IPS-NIHi7 (cell line): ENCODE measurements around the gene PKD2.

ENCODE experiments used
- DNase-seq: peaks from one replicate; pipeline ENCODE4 v3.0.0; 2012; ENCODE audit warnings: mixed read lengths; ENCODE audit errors: extremely low spot score

Gene PKD2

DNA sequence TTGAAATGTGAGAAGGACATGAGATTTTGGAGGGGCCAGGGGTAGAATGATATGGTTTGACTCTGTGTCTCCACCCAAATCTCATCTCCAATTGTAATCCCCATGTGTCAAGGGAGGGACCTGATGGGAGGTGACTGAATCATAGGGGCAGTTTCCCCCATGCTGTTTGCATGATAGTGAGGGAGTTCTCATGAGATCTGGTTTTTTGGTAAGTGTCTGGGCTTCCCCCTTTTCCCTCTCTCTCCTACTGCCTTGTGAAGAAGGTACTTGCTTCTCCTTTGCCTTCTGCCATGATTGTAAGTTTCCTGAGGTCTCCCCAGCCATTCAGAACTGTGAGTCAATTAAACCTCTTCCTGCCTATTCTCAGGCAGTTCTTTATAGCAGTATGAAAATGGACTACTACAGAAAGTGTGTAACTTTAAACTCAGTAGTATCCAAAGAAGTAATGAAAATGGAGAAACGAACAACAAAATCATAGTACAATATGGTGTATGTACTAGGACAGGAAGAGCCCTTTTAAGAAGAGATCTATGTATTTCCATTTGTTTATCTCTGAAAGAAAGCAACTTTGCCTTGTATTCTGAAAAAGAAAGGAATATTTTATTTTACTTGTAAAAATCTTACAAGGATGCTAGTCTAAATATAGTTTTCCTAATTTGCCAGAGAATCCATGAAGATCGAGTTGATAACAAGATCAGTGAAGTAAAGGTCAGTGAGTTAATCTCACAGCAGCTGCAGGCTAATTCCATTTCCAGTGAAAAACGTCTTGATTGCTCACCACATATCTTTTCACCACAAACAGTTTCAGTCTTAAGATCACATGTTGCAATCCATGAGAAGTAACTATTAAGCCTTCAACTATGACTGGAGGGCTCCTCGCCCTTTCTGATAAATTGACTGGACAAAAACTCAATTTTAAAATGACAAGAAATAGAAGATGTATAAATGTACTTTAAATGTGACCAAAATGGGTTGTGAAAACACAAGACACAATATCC lies 20.5 kb downstream of the PKD2 start:
- DNase-seq: no peak

DNA sequence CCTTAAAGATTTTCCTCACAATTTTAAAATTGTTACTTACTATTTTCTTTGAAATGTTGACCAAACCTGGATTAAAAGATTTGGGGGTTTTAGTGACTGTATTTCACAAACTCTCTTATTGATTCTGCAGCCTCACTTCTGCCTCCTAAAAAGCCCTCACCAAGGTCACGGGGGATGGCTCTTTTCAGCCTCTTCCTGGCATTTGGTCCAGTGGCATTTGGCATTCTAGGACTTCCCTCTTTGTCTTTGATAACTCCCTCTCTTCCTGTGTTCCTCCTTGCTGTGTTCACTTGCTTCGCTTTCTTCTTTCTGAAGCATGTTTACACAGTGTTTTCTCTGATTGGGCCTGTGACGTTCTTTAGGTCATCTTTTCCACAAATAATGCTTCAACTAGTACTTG lies 21.5 kb downstream of the PKD2 start:
- no peak for DNase-seq

GRCh38 chr4:88029556-88029955 lies 22.1 kb downstream of the PKD2 start:
- no peak for DNase-seq

GRCh38 chr4:88030565-88031310 lies 23.3 kb downstream of the PKD2 start:
- DNase-seq: no peak

- peak; percentile 61 for DNase-seq
Measured at GRCh38 chr4:88033309-88033708, 25.9 kb downstream of the PKD2 start.

GRCh38 chr4:88035292-88035691 lies 27.9 kb downstream of the PKD2 start:
- no peak for DNase-seq

- DNase-seq: no peak
Measured at GRCh38 chr4:88037447-88037846, 30.0 kb downstream of the PKD2 start.

DNA sequence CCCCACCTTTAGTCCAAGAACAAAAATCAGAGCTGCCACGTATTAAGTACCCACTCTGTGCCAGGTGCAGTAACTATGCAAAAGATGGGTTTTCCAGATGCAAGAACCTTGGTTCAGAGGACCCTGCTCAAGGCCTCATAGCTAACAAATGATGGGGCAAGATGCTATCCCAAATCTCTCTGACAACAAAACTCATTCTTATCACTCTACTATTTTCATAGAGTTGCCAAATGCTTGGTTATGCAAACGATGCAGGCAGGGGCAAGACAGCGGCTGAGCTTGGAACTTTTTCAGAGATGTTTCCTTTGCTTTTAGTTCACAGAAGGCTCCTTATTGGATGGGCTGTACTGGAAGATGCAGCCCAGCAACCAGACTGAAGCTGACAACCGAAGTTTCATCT lies 30.5 kb downstream of the PKD2 start:
- no peak for DNase-seq

DNA sequence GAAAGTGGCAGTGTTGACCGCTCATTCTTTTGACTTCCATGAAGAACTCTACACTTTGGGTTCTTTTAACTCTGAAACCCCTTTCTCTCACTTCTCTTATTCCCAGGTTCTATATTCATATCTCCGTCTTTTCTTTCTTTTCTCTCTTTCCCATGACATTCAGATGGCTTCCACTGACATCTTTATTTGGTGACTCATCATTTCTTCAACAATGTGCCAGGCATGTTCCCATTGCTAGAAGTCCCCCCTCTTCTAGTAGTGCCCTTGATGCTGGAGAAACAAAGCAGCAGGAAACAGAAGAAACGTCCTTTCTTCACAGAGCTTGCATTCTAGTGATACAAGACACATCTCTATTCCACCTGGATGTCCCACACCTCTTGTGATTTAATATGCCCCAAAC lies 33.3 kb downstream of the PKD2 start:
- DNase-seq: no peak

GRCh38 chr4:88041626-88042025 lies 34.2 kb downstream of the PKD2 start:
- no peak for DNase-seq

- no peak for DNase-seq
Measured at GRCh38 chr4:88043001-88043400, 35.6 kb downstream of the PKD2 start.

- no peak for DNase-seq
Measured at GRCh38 chr4:88043586-88044340, 36.3 kb downstream of the PKD2 start.

- DNase-seq: no peak
Measured at GRCh38 chr4:88045021-88045420, 37.6 kb downstream of the PKD2 start.

DNA sequence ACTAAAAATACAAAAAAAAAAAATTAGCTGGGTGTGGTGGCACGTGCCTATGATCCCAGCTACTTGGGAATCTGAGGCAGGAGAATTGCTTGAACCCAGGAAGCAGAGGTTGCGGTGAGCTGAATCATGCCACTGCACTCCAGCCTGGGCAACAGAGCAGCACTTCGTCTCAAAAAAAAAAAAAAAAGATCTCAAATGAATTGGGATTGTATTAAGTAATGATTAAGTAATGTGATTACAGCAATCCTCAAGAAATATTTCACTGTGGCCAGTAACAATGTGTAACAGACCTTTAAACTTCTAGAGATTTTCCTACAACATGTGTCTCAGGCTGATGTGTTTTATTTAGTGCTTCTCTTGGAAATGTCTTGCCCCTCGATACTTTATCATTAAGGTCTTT lies 46.8 kb downstream of the PKD2 start:
- DNase-seq: no peak

DNA sequence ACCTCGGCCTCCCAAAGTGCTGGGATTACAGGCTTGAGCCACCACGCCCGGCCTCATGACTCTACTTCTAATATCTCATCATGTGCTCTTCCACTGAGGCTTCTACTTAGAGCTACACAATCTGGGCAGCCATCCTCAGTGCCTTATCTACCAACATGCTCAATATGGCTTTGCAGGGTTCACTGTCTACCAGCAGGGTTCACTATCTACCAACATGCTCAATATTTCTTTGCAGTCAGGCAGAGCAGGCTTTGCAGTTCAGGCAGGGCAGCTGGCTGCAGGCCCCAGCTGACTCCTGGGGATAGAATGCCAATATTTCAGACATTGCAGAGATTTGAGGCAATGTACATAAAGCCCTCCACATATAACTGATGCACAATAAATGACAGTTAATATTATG lies 47.5 kb downstream of the PKD2 start:
- DNase-seq: peak; percentile 69

DNA sequence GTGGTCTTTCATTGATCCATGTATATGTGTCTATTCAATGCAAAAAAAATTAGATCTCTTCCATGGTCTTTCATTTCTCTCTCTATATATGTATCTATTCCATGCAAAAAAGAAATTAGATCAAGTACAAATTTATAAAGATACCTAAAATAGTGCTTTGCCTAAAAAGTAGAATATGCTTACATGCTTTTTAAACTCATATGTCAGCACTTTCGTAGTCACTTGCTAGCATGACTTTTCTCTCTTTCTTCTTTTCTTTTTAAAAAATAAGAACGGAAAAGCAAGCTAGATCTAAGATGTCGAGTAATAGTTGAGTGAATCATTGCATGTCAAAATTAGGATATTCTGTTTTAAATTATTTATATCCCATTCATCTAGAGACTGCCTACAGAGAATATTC lies 50.9 kb downstream of the PKD2 start:
- DNase-seq: no peak

DNA sequence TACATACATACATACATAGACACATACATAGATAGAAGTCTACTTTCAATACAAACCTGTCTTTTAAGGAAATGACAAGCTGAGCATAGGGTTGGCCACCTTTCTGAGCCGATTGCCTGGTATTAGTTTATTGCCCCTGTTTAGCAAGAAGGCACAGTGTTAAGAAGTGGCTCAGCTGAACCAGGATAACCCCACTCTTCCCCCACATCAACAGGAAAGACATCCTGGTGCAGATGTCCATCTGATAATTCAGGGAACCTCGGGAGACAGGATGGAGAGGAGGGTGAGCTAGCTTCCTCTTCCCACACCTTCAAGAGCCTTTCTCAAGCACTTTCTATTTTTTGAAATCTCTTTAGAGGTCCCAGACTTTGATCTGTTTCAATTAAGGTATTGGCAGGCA lies 52.3 kb downstream of the PKD2 start:
- DNase-seq: no peak

GRCh38 chr4:88060431-88060830 lies 53.0 kb downstream of the PKD2 start:
- DNase-seq: no peak

DNA sequence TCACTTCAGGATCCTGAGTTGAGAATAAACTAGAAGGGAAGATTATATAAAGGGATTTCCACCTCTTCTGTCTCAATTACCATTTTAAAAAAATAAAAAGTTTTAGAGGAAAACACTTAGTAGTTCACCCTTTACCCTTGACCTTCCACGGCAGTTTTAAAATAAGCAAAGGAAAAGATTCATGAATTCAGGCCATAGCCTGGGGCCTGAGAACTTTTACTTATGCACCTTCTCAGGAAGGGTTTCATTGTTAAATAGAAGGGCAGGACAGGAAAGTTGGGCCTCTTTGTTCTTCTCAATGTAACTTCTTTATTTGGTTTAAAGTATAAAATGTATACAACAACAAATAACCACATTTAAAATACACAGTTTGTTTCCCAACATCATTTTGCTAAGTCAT lies 54.9 kb downstream of the PKD2 start:
- DNase-seq: no peak

DNA sequence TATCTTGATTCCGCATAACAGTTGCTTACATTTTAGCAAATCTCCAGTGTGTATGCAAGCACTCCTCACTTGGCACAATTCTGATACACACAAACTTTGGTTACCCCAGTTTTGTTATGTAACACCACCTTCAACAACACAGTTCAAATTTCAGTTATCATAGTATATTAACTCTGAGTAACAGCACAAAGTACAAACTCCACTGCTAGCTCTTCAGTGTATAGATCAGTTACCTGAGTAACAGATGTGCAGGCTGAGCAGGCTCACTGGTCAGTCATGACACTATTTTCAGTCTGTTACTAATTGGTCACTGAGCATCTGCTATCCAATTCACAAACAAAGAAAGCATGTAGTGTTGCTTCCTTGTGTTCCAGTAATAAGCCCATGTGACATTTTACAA lies 55.4 kb downstream of the PKD2 start:
- DNase-seq: no peak

GRCh38 chr4:88063634-88064296 lies 56.3 kb downstream of the PKD2 start:
- DNase-seq: no peak

GRCh38 chr4:88064410-88064809 lies 57.0 kb downstream of the PKD2 start:
- DNase-seq: no peak
